HL-60 (cell line): ENCODE results near the gene PLD6.

Source experiments
- POLR2AphosphoS5 ChIP-seq: IDR thresholded peaks from 2 replicates; pipeline ENCODE4 v1.6.1; 2012; ENCODE audit warnings: low read depth
- TF ChIP-seq, protein P1 (sequence below): IDR thresholded peaks from one replicate; pipeline ENCODE4 v1.5.1; 2011; ENCODE audit warnings: low read length, control low read depth, inconsistent platforms; ENCODE audit not compliant: insufficient read depth

DNA sequence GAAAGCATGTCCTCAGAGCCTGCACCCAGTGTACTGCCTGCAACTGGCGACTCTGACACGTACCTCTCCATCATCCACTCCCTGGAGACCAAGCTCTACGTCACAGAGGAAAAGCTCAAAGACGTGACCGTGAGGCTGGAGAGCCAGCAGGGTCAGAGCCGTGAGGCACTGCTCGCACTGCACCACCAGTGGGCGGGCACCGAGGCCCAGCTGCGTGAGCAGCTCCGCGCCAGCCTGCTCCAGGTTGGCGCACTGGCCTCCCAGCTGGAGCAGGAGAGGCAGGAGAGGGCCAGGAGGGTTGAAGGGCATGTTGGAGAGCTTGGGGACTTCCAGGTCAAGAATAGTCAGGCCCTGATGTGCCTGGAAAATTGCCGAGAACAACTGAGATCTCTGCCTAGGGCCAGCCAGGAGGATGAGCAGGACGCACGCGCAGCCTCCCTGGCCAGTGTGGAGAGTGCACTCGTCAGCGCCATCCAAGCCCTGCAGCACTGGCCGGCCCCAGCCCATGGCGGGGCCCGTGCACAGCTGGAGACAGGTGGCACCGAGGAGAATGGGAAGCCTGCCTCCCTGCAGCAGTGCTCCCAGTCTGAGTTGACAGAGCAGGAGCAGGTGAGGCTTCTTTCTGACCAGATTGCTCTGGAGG is 40.3 kb downstream of the PLD6 start:
- TF ChIP-seq, protein P1, sequence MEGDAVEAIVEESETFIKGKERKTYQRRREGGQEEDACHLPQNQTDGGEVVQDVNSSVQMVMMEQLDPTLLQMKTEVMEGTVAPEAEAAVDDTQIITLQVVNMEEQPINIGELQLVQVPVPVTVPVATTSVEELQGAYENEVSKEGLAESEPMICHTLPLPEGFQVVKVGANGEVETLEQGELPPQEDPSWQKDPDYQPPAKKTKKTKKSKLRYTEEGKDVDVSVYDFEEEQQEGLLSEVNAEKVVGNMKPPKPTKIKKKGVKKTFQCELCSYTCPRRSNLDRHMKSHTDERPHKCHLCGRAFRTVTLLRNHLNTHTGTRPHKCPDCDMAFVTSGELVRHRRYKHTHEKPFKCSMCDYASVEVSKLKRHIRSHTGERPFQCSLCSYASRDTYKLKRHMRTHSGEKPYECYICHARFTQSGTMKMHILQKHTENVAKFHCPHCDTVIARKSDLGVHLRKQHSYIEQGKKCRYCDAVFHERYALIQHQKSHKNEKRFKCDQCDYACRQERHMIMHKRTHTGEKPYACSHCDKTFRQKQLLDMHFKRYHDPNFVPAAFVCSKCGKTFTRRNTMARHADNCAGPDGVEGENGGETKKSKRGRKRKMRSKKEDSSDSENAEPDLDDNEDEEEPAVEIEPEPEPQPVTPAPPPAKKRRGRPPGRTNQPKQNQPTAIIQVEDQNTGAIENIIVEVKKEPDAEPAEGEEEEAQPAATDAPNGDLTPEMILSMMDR, result no peak
- TF ChIP-seq POLR2AphosphoS5, result no peak
